ENCODE data around the gene IGSF9. TPM values are rescaled to one million over a fixed set of nuclear protein-coding genes. Genes with fewer than 3 reads are reported as not detected.

The IGSF9 gene
- total and polyA plus RNA-seq, 8 donors, result 0.83 to 5.4 (median 2.0) TPM

- TF ChIP-seq, protein P1, sequence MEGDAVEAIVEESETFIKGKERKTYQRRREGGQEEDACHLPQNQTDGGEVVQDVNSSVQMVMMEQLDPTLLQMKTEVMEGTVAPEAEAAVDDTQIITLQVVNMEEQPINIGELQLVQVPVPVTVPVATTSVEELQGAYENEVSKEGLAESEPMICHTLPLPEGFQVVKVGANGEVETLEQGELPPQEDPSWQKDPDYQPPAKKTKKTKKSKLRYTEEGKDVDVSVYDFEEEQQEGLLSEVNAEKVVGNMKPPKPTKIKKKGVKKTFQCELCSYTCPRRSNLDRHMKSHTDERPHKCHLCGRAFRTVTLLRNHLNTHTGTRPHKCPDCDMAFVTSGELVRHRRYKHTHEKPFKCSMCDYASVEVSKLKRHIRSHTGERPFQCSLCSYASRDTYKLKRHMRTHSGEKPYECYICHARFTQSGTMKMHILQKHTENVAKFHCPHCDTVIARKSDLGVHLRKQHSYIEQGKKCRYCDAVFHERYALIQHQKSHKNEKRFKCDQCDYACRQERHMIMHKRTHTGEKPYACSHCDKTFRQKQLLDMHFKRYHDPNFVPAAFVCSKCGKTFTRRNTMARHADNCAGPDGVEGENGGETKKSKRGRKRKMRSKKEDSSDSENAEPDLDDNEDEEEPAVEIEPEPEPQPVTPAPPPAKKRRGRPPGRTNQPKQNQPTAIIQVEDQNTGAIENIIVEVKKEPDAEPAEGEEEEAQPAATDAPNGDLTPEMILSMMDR (IDR thresholded peaks at IDR 0.05), result no peak
- no peak for ATAC-seq
- intact Hi-C loops (cut with DNase I), result no loop called here
- Histone ChIP-seq H3K36me3 (peaks cover 11 to 29% (median 17%) of the 10 kb centered on the region in 3 donors), H3K27me3 (no peaks in the 10 kb centered on the region), H3K4me1 (peaks cover 23 to 51% (median 36%) of the 10 kb centered on the region in 3 donors), H3K27ac (peak overlapping the region in 2 of 4 donors; percentile 94 to 98), H3K9me3 (no peaks in the 10 kb centered on the region), H3K4me3 (no peak overlapping the region)
- DNase-seq, result no peak
- WGBS, 2 donors, result 43 to 53% methylated on average over 1 of the region's 1 CpG
- no peak for FAIRE-seq
Observed at GRCh38 chr1:159921251-159921650, 24.2 kb downstream of the IGSF9 start.

DNA sequence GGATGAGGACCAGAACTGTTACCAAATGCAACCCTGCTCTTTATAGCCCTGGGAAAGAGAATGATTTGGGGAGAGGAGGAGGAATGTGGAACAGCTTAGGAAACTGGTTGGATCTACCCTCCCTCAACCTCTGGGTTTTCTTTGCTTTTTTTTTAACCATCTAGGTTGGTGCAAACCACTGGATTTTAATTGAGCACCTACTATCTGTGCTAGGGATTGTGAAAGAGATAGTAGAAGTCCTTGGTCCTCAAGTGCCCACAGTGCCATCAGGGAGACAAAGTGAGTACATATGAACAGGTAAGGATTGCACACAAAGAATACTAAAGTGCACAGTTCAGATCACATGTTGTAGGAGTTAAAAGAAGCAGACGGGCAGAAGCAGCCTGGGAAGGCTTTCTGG lies 24.8 kb downstream of the IGSF9 start:
- intact Hi-C loops (cut with DNase I), result no loop called here
- Histone ChIP-seq H3K4me1 (peaks cover 24 to 52% (median 37%) of the 10 kb centered on the region in 3 donors), H3K27me3 (no peaks in the 10 kb centered on the region), H3K4me3 (no peak overlapping the region), H3K36me3 (peaks cover 11 to 29% (median 17%) of the 10 kb centered on the region in 3 donors), H3K27ac (peak overlapping the region in 2 of 4 donors; percentile 2 to 94), H3K9me3 (no peaks in the 10 kb centered on the region)
- TF ChIP-seq, protein P1 (IDR thresholded peaks at IDR 0.05), result no peak
- 81 to 92% methylated on average over 1 of the region's 1 CpG for WGBS, 2 donors
- ATAC-seq (no peak), DNase-seq (no peak), FAIRE-seq (no peak)

DNA sequence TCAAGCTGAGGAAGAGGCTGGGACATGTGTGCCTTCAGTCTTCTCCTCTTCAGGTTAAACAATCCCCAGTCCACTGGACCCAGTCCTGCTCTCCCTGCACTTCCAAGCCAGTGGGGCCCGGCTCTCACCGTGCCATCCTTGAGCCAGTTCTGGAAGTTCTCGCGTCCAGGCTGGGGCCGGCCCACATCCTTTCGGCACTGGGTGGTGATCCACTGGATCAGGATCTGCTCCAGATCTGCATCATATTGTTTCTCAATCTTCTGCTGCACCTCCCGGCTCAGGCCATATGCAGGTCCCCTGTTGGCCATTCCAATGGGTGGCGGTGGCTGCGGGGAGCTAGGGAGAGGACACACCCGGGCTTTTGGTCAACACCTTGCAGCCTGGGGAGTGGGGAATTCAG lies 25.2 kb downstream of the IGSF9 start:
- Histone ChIP-seq H3K4me1 (peaks cover 23 to 54% (median 37%) of the 10 kb centered on the region in 3 donors), H3K36me3 (peaks cover 11 to 29% (median 17%) of the 10 kb centered on the region in 3 donors), H3K27ac (no peak overlapping the region), H3K4me3 (no peak overlapping the region), H3K9me3 (no peaks in the 10 kb centered on the region), H3K27me3 (no peaks in the 10 kb centered on the region)
- TF ChIP-seq, protein P1 (IDR thresholded peaks at IDR 0.05), result no peak
- FAIRE-seq, result no peak
- intact Hi-C loops (cut with DNase I), result no loop called here
- ATAC-seq, result no peak
- peak in 1 of 6 donors; percentile 65 for DNase-seq
- WGBS, 2 donors, result 88 to 97% methylated on average over 10 of the region's 10 CpGs

GRCh38 chr1:159919236-159919865 lies 26.1 kb downstream of the IGSF9 start:
- TF ChIP-seq, protein P1 (IDR thresholded peaks at IDR 0.05), result no peak
- Histone ChIP-seq H3K4me1 (peaks cover 23 to 56% (median 37%) of the 10 kb centered on the region in 3 donors), H3K27me3 (no peaks in the 10 kb centered on the region), H3K36me3 (peaks cover 11 to 29% (median 17%) of the 10 kb centered on the region in 3 donors), H3K27ac (no peak overlapping the region), H3K4me3 (no peak overlapping the region), H3K9me3 (no peaks in the 10 kb centered on the region)
- DNase-seq, result no peak
- ATAC-seq, result no peak
- intact Hi-C loops (cut with DNase I), result no loop called here
- 93 to 95% methylated on average over 10 of the region's 10 CpGs for WGBS, 2 donors
- no peak for FAIRE-seq
